Astrocyte of the cerebellum (primary cell): Measurements from ENCODE around the gene CEP20.
A peak's percentile ranks its signal among the peaks of the same experiment; 100 is the strongest.

ENCODE experiments used
- DNase-seq: peaks from one replicate; pipeline ENCODE4 v3.0.0-alpha.2; 2011; ENCODE audit warnings: low read depth
- H3K4me3 ChIP-seq: 2 replicates; pipeline ENCODE4 v1.5.1; 2011; ENCODE audit warnings: mild to moderate bottlenecking, low read depth, low read length, moderate library complexity
- in situ Hi-C: cut with HindIII; loops from 2 replicates; pipeline ENCODE4 v1.10.0; 2017; ENCODE audit warnings: low sequenced_read_pairs
- TF ChIP-seq, protein P1 (sequence below): IDR thresholded peaks from 2 replicates; pipeline ENCODE4 v1.5.1; 2012; ENCODE audit warnings: low read length, low read depth, moderate library complexity, mild to moderate bottlenecking; ENCODE audit errors: missing control alignments

The CEP20 gene

DNA sequence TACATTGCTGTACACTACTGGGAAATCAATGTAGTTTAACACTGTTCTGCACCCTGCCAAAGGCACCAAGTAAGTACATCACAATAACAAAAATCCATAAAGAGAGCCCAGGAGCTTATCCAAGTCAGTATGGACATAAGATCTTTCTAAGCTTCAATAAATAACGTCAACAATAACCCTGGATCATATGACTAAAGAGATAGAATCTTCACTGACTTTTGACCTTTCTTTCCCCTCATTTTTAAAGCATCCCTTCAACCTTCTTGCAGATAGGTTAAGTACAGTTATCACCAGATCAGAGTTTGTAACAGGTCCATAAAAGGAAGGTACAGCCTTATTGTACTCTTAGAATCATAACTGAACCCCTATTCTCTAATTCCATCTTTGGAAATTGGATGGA lies 2.3 kb downstream of the CEP20 start:
- no peak for DNase-seq
- in situ Hi-C loops, result loop anchor here (25.0 kb wide), 1 partner anchor 101 kb away; no protein-coding TSS in a partner anchor
- H3K4me3 ChIP-seq, result no peak overlapping the region
- TF ChIP-seq, protein P1, sequence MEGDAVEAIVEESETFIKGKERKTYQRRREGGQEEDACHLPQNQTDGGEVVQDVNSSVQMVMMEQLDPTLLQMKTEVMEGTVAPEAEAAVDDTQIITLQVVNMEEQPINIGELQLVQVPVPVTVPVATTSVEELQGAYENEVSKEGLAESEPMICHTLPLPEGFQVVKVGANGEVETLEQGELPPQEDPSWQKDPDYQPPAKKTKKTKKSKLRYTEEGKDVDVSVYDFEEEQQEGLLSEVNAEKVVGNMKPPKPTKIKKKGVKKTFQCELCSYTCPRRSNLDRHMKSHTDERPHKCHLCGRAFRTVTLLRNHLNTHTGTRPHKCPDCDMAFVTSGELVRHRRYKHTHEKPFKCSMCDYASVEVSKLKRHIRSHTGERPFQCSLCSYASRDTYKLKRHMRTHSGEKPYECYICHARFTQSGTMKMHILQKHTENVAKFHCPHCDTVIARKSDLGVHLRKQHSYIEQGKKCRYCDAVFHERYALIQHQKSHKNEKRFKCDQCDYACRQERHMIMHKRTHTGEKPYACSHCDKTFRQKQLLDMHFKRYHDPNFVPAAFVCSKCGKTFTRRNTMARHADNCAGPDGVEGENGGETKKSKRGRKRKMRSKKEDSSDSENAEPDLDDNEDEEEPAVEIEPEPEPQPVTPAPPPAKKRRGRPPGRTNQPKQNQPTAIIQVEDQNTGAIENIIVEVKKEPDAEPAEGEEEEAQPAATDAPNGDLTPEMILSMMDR, result no peak

DNA sequence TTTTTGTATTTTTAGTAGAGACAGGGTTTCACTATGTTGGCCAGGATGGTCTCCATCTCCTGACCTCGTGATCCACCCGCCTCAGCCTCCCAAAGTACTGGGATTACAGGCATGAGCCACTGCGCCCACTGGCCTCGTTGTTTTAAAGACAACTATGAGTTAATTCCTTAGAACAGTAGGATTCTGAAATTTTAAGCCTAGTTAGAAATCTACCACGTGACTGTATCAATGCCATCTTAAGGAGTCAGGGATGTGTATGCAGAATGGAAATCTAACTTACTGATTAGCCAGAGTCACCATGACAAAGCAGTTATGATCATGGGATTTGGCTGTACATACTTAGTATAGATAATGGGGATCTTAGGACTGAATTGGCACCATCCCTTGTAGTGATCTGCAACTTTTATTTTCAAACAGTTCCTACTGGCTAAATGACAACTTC lies 2.8 kb downstream of the CEP20 start:
- in situ Hi-C loops, result loop anchor here (25.0 kb wide), 1 partner anchor 102 kb away; no protein-coding TSS in a partner anchor
- TF ChIP-seq, protein P1, result no peak
- DNase-seq, result no peak
- no peak overlapping the region for H3K4me3 ChIP-seq

DNA sequence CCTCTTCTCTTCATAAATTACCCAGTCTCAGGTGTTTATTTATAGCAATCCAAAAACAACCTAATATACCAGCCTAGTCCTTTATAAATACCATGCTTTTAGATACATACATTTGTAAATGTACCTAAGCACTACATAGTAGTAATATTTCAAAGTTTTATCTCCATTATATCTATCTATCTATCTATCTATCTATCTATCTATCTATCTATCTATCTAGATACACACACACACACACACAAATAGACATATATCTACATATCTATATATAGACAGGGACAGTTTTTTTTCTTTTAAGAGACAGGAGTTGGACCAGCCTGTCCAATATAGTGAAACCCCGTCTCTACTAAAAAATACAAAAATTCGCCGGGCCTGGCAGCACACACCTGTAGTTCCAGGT lies 5.8 kb downstream of the CEP20 start:
- in situ Hi-C loops, result loop anchor here (25.0 kb wide), 1 partner anchor 105 kb away; no protein-coding TSS in a partner anchor
- no peak overlapping the region for H3K4me3 ChIP-seq
- TF ChIP-seq, protein P1, result no peak
- DNase-seq, result no peak

GRCh38 chr16:15881794-15882379 lies 6.5 kb downstream of the CEP20 start:
- no peak for DNase-seq
- in situ Hi-C loops, result loop anchor here (25.0 kb wide), 1 partner anchor 105 kb away; no protein-coding TSS in a partner anchor
- TF ChIP-seq, protein P1, result no peak
- H3K4me3 ChIP-seq, result no peak overlapping the region

GRCh38 chr16:15880434-15881308 lies 7.7 kb downstream of the CEP20 start:
- no peak for DNase-seq
- H3K4me3 ChIP-seq, result no peak overlapping the region
- TF ChIP-seq, protein P1, result no peak
- in situ Hi-C loops, result loop anchor here (25.0 kb wide), 1 partner anchor 107 kb away; no protein-coding TSS in a partner anchor

DNA sequence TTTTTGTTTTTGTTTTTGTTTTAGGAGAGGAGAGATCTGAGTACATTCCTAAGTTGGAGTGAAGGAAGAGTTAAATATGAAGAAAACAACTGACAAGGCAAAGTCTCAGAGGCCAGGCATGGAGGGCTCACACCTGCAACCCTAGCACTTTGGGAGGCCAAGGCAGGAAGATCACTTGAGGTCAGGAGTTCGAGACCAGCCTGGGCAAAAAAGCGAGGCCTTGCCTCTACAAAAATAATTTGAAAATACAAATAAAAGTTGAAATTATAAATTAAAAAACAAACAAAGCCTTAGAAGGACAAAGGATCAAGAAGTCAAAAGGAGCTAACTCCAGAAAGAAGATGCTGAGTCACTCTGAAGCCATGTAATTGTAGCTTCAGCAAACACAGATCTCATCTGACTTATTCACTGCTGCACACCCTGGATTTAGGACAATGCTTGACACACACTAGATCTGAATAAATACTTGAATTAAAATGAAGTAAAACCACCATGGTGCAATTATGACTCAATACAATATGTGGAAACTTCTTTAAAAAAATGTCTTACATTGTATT lies 9.1 kb downstream of the CEP20 start:
- TF ChIP-seq, protein P1, result no peak
- no peak overlapping the region for H3K4me3 ChIP-seq
- in situ Hi-C loops, result loop anchor here (25.0 kb wide), 1 partner anchor 108 kb away; no protein-coding TSS in a partner anchor
- DNase-seq, result peak; percentile 70
